ENCODE measurements around the gene PLPP4.

DNA sequence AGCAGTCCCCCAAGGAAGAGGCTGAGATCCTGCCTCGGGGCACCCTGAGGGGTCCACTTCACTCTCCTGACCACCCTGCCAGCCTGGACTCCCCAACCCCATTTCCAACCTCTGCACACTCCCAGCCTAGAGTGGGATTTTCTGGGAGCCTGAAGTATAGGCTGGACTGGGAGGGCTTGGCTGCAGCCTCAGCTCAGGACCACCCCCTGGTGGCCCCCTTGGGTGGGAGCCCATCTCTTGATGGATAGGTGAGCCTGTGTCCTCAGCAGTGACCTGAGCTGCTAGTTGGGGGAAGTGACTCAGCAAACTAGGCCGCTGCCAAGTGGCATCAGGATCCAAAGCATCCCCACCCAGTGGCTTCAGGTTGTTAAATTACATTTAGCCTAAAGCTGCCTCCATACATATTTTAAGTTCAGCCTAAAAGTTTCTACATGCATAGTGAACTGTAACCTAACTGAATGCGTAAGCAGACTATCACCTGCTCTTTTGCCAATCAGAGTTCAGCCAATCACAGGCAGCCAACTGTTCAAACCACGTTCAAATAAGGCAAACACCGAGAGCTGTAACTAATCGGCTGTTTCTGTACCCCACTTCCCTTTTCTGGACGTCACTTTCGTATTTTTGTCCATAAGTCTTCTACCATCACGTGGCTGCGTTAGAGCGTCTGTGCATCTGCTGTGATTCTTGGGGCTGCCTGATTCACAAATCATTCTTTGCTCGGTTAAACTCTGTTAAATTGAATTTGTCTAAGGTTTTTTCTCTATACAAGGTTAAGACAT, 144.0 kb downstream of the PLPP4 start:
- TF ChIP-seq POLR2AphosphoS5 (IDR thresholded peaks at IDR 0.05; ENCODE audit: low read depth, low read length) (no peak), TAF1 (IDR thresholded peaks at IDR 0.05; ENCODE audit: borderline replicate concordance, insufficient read depth, low read length) (no peak)

Data from PFSK-1 (cell line).